Mesendoderm (in vitro differentiated cells): ENCODE results near the gene POLD2.

ENCODE experiments used
- DNase-seq: peaks from one replicate; pipeline ENCODE4 v3.0.0; 2013
- H2AK5ac ChIP-seq: 2 replicates; pipeline ENCODE4 v1.6.1; 2013; ENCODE audit warnings: low read length, inconsistent platforms
- H2BK120ac ChIP-seq: 2 replicates; pipeline ENCODE4 v1.6.1; 2013; ENCODE audit warnings: low read depth, mild to moderate bottlenecking, low read length, moderate library complexity, mixed read lengths
- H2BK15ac ChIP-seq: replicated peaks from 2 replicates; pipeline ENCODE4 v1.6.1; 2013; ENCODE audit warnings: low read depth, mild to moderate bottlenecking, moderate library complexity
- H2BK5ac ChIP-seq: 2 replicates; pipeline ENCODE4 v1.6.1; 2013; ENCODE audit warnings: low read length, inconsistent platforms
- H3K18ac ChIP-seq: 2 replicates; pipeline ENCODE4 v1.6.1; 2013; ENCODE audit warnings: mild to moderate bottlenecking, low read length, mixed read lengths
- H3K23ac ChIP-seq: one replicate; pipeline ENCODE4 v1.6.1; 2013; ENCODE audit warnings: low read length
- H3K27ac ChIP-seq: 2 replicates; pipeline ENCODE4 v1.5.1; 2013; ENCODE audit warnings: low read depth, mild to moderate bottlenecking, inconsistent platforms, low read length, moderate library complexity
- H3K27me3 ChIP-seq: 2 replicates; pipeline ENCODE4 v1.6.1; 2013; ENCODE audit warnings: low read length, control low read depth, mild to moderate bottlenecking, inconsistent platforms; ENCODE audit not compliant: insufficient read depth, poor library complexity
- H3K36me3 ChIP-seq: 2 replicates; pipeline ENCODE4 v1.6.1; 2013; ENCODE audit warnings: low read length, inconsistent platforms; ENCODE audit not compliant: control insufficient read depth, insufficient read depth
- H3K4ac ChIP-seq: one replicate; pipeline ENCODE4 v1.6.1; 2013; ENCODE audit warnings: low read depth, mild to moderate bottlenecking, low read length, moderate library complexity
- H3K4me1 ChIP-seq: 2 replicates; pipeline ENCODE4 v1.6.1; 2013; ENCODE audit warnings: low read depth, low read length, inconsistent platforms; ENCODE audit not compliant: control insufficient read depth
- H3K4me2 ChIP-seq: 2 replicates; pipeline ENCODE4 v1.6.1; 2013; ENCODE audit warnings: low read length
- H3K4me3 ChIP-seq: 2 replicates; pipeline ENCODE4 v1.5.1; 2013; ENCODE audit warnings: mild to moderate bottlenecking, low read length
- H3K56ac ChIP-seq: one replicate; pipeline ENCODE4 v1.6.1; 2013; ENCODE audit warnings: low read length
- H3K79me1 ChIP-seq: 2 replicates; pipeline ENCODE4 v1.6.1; 2013; ENCODE audit warnings: low read length, inconsistent platforms
- H3K79me2 ChIP-seq: 2 replicates; pipeline ENCODE4 v1.6.1; 2013; ENCODE audit warnings: mild to moderate bottlenecking, low read length; ENCODE audit not compliant: control insufficient read depth, insufficient read depth
- H3K9ac ChIP-seq: 2 replicates; pipeline ENCODE4 v1.6.1; 2013; ENCODE audit warnings: low read length, inconsistent platforms
- H4K5ac ChIP-seq: one replicate; pipeline ENCODE4 v1.6.1; 2013; ENCODE audit warnings: low read length
- H4K8ac ChIP-seq: one replicate; pipeline ENCODE4 v1.6.1; 2013; ENCODE audit warnings: low read depth, mild to moderate bottlenecking, control low read depth, low read length, moderate library complexity
- WGBS: extraction: QIAGEN DNeasy Blood & Tissue Kit; methylation state at CpG from one replicate; pipeline ENCODE4 v1.1.7; 2013; ENCODE audit warnings: low lambda C conversion rate, missing lambda C conversion rate; ENCODE audit not compliant: insufficient coverage; ENCODE audit errors: extremely low coverage; 5-methylcytosine and 5-hydroxymethylcytosine counted together

POLD2 gene

GRCh38 chr7:44122529-44122928 is 819 bp downstream of the POLD2 start:
- Histone ChIP-seq H2BK5ac (no peak overlapping the region), H3K4ac (no peak overlapping the region), H3K36me3 (peaks cover 2% of the 10 kb centered on the region), H3K4me1 (no peaks in the 10 kb centered on the region), H2BK120ac (no peak overlapping the region), H3K4me3 (peak overlapping the region; percentile 84), H3K27me3 (no peaks in the 10 kb centered on the region), H3K4me2 (peak overlapping the region; percentile 64), H3K27ac (no peak overlapping the region), H3K23ac (no peak overlapping the region), H4K5ac (no peak overlapping the region), H4K8ac (no peak overlapping the region), H3K9ac (peak overlapping the region; percentile 77), H2AK5ac (peak overlapping the region; percentile 6), H2BK15ac (no peak overlapping the region), H3K79me2 (peaks cover 20% of the 10 kb centered on the region), H3K18ac (no peak overlapping the region), H3K79me1 (peaks cover 24% of the 10 kb centered on the region), H3K56ac (peak overlapping the region; percentile 97)
- DNase-seq: no peak
- no CpG with 5 or more reads among the region's 1 CpG for WGBS

GRCh38 chr7:44121761-44122420 is 1.5 kb downstream of the POLD2 start:
- Histone ChIP-seq H3K9ac (peak overlapping the region; percentile 6), H3K27me3 (no peaks in the 10 kb centered on the region)

GRCh38 chr7:44120395-44120794 is 3.0 kb downstream of the POLD2 start:
- H3K27ac ChIP-seq: no peak overlapping the region
- no peak overlapping the region for H2BK15ac ChIP-seq
- H3K4me3 ChIP-seq: no peak overlapping the region
- H4K5ac ChIP-seq: no peak overlapping the region
- peaks cover 6% of the 10 kb centered on the region for H3K36me3 ChIP-seq
- no peaks in the 10 kb centered on the region for H3K27me3 ChIP-seq
- H3K9ac ChIP-seq: no peak overlapping the region
- no peak overlapping the region for H3K56ac ChIP-seq
- no peak overlapping the region for H3K18ac ChIP-seq
- H2AK5ac ChIP-seq: no peak overlapping the region
- H3K79me1 ChIP-seq: peaks cover 24% of the 10 kb centered on the region
- H4K8ac ChIP-seq: no peak overlapping the region
- H3K4me1 ChIP-seq: no peaks in the 10 kb centered on the region
- H3K4me2 ChIP-seq: no peak overlapping the region
- peaks cover 20% of the 10 kb centered on the region for H3K79me2 ChIP-seq
- DNase-seq: no peak
- H2BK5ac ChIP-seq: no peak overlapping the region
- H3K4ac ChIP-seq: no peak overlapping the region
- H2BK120ac ChIP-seq: no peak overlapping the region
- H3K23ac ChIP-seq: no peak overlapping the region
- WGBS: no CpG with 5 or more reads among the region's 6 CpGs

More at GRCh38 chr7:44121761-44122420, 1.5 kb downstream of the POLD2 start:
- no peak overlapping the region for H4K8ac ChIP-seq
- no peak overlapping the region for H3K27ac ChIP-seq
- no peak overlapping the region for H2BK5ac ChIP-seq
- H3K18ac ChIP-seq: no peak overlapping the region
- no peaks in the 10 kb centered on the region for H3K4me1 ChIP-seq
- peaks cover 20% of the 10 kb centered on the region for H3K79me2 ChIP-seq
- H2BK120ac ChIP-seq: no peak overlapping the region
- H3K36me3 ChIP-seq: peaks cover 2% of the 10 kb centered on the region
- H2BK15ac ChIP-seq: no peak overlapping the region
- no peak for DNase-seq
- H3K56ac ChIP-seq: no peak overlapping the region
- H3K4ac ChIP-seq: no peak overlapping the region
- H3K4me3 ChIP-seq: no peak overlapping the region
- WGBS: no CpG with 5 or more reads among the region's 12 CpGs
- no peak overlapping the region for H3K4me2 ChIP-seq
- H3K23ac ChIP-seq: no peak overlapping the region
- peaks cover 24% of the 10 kb centered on the region for H3K79me1 ChIP-seq
- H4K5ac ChIP-seq: no peak overlapping the region
- H2AK5ac ChIP-seq: no peak overlapping the region

DNA sequence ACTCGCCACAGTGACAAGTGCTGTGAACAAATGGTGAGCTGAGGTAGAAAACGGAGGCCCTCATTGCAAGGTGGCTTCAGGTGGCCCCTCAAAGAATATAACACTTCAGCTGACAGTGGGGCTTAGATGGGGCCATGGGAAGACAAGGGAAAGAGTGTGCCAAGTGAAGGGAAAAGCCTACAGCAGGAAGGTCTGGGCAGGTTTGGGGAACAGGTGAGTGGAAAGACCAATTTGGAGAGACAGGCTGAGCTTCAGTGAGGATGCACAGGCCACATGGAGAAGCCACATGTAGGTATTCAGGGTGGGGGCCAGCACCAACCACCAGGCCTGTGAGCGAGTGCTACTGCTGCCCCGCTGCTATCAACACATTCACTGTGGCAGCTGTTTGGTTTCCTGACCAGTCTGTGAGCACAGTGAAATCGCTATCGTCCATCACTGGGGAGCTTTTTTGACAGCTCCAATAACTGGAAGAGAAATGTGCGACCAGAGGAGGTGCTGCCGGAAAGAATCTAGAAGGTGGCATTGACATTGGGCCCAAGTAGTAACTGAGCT is 3.4 kb downstream of the POLD2 start:
- no peak overlapping the region for H2BK15ac ChIP-seq
- peaks cover 6% of the 10 kb centered on the region for H3K36me3 ChIP-seq
- no CpG with 5 or more reads among the region's 8 CpGs for WGBS
- no peak overlapping the region for H3K4me2 ChIP-seq
- H3K4ac ChIP-seq: no peak overlapping the region
- H3K79me2 ChIP-seq: peaks cover 20% of the 10 kb centered on the region
- H2AK5ac ChIP-seq: no peak overlapping the region
- no peak overlapping the region for H3K23ac ChIP-seq
- H3K4me3 ChIP-seq: no peak overlapping the region
- no peak overlapping the region for H2BK120ac ChIP-seq
- peaks cover 24% of the 10 kb centered on the region for H3K79me1 ChIP-seq
- DNase-seq: no peak
- no peak overlapping the region for H3K56ac ChIP-seq
- no peak overlapping the region for H3K9ac ChIP-seq
- H3K27ac ChIP-seq: no peak overlapping the region
- no peak overlapping the region for H3K18ac ChIP-seq
- no peak overlapping the region for H2BK5ac ChIP-seq
- no peak overlapping the region for H4K8ac ChIP-seq
- no peaks in the 10 kb centered on the region for H3K27me3 ChIP-seq
- no peaks in the 10 kb centered on the region for H3K4me1 ChIP-seq
- H4K5ac ChIP-seq: no peak overlapping the region

DNA sequence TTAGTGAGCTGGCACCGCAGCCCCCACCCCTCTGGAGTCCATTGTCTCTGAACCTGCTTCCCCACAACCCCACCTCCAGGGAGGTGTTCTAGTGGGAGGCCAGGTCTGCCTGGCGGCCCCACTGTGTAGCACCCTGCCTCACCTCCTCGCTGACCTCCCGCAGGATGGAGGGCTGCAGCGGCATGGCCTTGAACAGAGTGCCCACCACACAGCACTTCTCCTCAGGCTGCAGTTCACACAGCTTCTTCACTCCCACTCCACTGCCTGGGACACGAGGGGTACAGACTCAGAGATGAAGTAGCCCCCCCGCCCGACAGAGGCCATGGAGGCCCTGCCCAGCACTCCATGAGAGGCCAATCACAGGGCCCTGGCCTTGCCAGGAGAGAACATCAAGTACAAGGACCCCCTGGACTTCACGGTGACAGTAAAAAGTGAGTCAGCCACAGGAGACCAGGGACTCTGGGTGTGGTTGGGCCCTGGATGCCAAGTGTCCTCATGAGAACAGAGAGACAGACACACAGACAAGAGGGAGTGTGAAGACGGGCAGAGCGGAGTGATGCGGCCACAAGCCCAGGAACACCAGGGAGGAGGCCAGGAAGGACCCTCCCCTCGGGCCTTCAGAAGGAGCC is 5.4 kb downstream of the POLD2 start:
- Histone ChIP-seq H2AK5ac (no peak overlapping the region), H3K4me1 (no peaks in the 10 kb centered on the region), H4K8ac (no peak overlapping the region), H3K4me2 (no peak overlapping the region), H3K27ac (no peak overlapping the region), H3K79me2 (peaks cover 20% of the 10 kb centered on the region), H2BK120ac (no peak overlapping the region), H3K27me3 (no peaks in the 10 kb centered on the region), H3K36me3 (peaks cover 10% of the 10 kb centered on the region), H2BK5ac (no peak overlapping the region), H3K9ac (no peak overlapping the region), H3K79me1 (peaks cover 24% of the 10 kb centered on the region), H4K5ac (no peak overlapping the region), H3K56ac (no peak overlapping the region), H3K23ac (no peak overlapping the region), H3K4me3 (no peak overlapping the region), H2BK15ac (no peak overlapping the region), H3K4ac (no peak overlapping the region), H3K18ac (no peak overlapping the region)
- no peak for DNase-seq
- WGBS: no CpG with 5 or more reads among the region's 13 CpGs
